GM18505 (cell line): Measurements from ENCODE around the gene SASS6.
"Not testable (repeated sequence)": the region's sequence is repeated elsewhere in the genome, so short reads cannot be mapped to it uniquely, and the experiment has no call there.

Experiments used
- ATAC-seq: cut with Tn5 transposase; IDR thresholded peaks from one replicate; pipeline ENCODE4 v1.9.1; 2021; ENCODE audit not compliant: unreplicated experiment
- POLR2A ChIP-seq: IDR thresholded peaks from 4 replicates; pipeline ENCODE4 v1.6.1; 2011; ENCODE audit warnings: borderline replicate concordance; ENCODE audit not compliant: insufficient read depth, insufficient read length; ENCODE audit errors: extremely low read depth

SASS6 gene

GRCh38 chr1:100053119-100053518 is 79.6 kb downstream of the SASS6 start:
- no peak for ATAC-seq
- no peak for TF ChIP-seq POLR2A

GRCh38 chr1:100051893-100052292 is 80.8 kb downstream of the SASS6 start:
- no peak for ATAC-seq
- no peak for TF ChIP-seq POLR2A

- ATAC-seq, result no peak
- no peak for TF ChIP-seq POLR2A
Observed at GRCh38 chr1:100051401-100051800, 81.3 kb downstream of the SASS6 start.

- TF ChIP-seq POLR2A, result no peak
- no peak for ATAC-seq
Observed at GRCh38 chr1:100050139-100050538, 82.6 kb downstream of the SASS6 start.

- ATAC-seq, result not testable (repeated sequence)
Observed at GRCh38 chr1:100047235-100047708, 85.5 kb downstream of the SASS6 start.

GRCh38 chr1:100045206-100045605 is 87.5 kb downstream of the SASS6 start:
- no peak for TF ChIP-seq POLR2A
- no peak for ATAC-seq

GRCh38 chr1:100039591-100039990 is 93.1 kb downstream of the SASS6 start:
- no peak for TF ChIP-seq POLR2A
- ATAC-seq, result no peak

- ATAC-seq, result peak; percentile 42
- TF ChIP-seq POLR2A, result peak; percentile 37
Observed at GRCh38 chr1:100038660-100039287, 94.0 kb downstream of the SASS6 start.

- TF ChIP-seq POLR2A, result peak; percentile 97
- peak; percentile 91 for ATAC-seq
Observed at GRCh38 chr1:100037927-100038659, 94.6 kb downstream of the SASS6 start.

GRCh38 chr1:100037656-100037926 is 95.1 kb downstream of the SASS6 start:
- no peak for ATAC-seq
- TF ChIP-seq POLR2A, result no peak

GRCh38 chr1:100036718-100037655 is 95.7 kb downstream of the SASS6 start:
- ATAC-seq, result no peak
- no peak for TF ChIP-seq POLR2A

- no peak for TF ChIP-seq POLR2A
- no peak for ATAC-seq
Observed at GRCh38 chr1:100035214-100035613, 97.5 kb downstream of the SASS6 start.

- no peak for ATAC-seq
- TF ChIP-seq POLR2A, result no peak
Observed at GRCh38 chr1:100034470-100034869, 98.3 kb downstream of the SASS6 start.
